DOHH2 (cell line): Measurements from ENCODE around the gene BLOC1S4.

Experiments used
- H3F3A ChIP-seq: fragments of 200-600 bp; sonication (generic), shearing (Covaris generic); 2 replicates; pipeline ENCODE4 v1.6.0; 2016; ENCODE audit warnings: antibody characterized with exemption, mild to moderate bottlenecking; ENCODE audit not compliant: control insufficient read depth, insufficient read depth
- H3K27ac ChIP-seq: fragments of 200-600 bp; sonication (generic); 2 replicates; pipeline ENCODE4 v1.5.1; 2014; ENCODE audit warnings: low read depth, mild to moderate bottlenecking, low read length, moderate library complexity
- H3K27me3 ChIP-seq: fragments of 200-600 bp; sonication (generic); 2 replicates; pipeline ENCODE4 v1.6.1; 2014; ENCODE audit warnings: mild to moderate bottlenecking, low read length, mixed read lengths; ENCODE audit not compliant: control insufficient read depth
- H3K36me3 ChIP-seq: fragments of 200-600 bp; sonication (generic); 2 replicates; pipeline ENCODE4 v1.6.1; 2014; ENCODE audit warnings: mild to moderate bottlenecking, low read length, moderate library complexity, mixed read lengths; ENCODE audit not compliant: control insufficient read depth
- H3K4me1 ChIP-seq: fragments of 200-600 bp; sonication (generic); 2 replicates; pipeline ENCODE4 v1.6.1; 2014; ENCODE audit warnings: mild to moderate bottlenecking, low read length, mixed read lengths; ENCODE audit not compliant: control insufficient read depth
- H3K4me2 ChIP-seq: fragments of 200-600 bp; sonication (generic); 2 replicates; pipeline ENCODE4 v1.6.0; 2014; ENCODE audit warnings: mild to moderate bottlenecking, low read length, moderate library complexity
- H3K4me3 ChIP-seq: fragments of 200-600 bp; sonication (generic); 2 replicates; pipeline ENCODE4 v1.5.1; 2014; ENCODE audit warnings: mild to moderate bottlenecking, low read length, mixed read lengths
- H3K79me2 ChIP-seq: fragments of 200-600 bp; sonication (generic); 2 replicates; pipeline ENCODE4 v1.6.1; 2014; ENCODE audit warnings: mild to moderate bottlenecking, low read length, mixed read lengths; ENCODE audit not compliant: control insufficient read depth
- H3K9me2 ChIP-seq: fragments of 200-600 bp; sonication (generic); replicated peaks from 2 replicates; pipeline ENCODE4 v1.6.1; 2014; ENCODE audit warnings: mild to moderate bottlenecking, low read length, mixed read lengths; ENCODE audit not compliant: control insufficient read depth
- H3K9me3 ChIP-seq: fragments of 200-600 bp; sonication (generic); 2 replicates; pipeline ENCODE4 v1.6.1; 2014; ENCODE audit warnings: antibody characterized with exemption, low read length, mixed read lengths; ENCODE audit not compliant: control insufficient read depth, insufficient read depth
- H4K20me1 ChIP-seq: fragments of 200-600 bp; sonication (generic); 2 replicates; pipeline ENCODE4 v1.6.0; 2014; ENCODE audit warnings: low read depth, mild to moderate bottlenecking, antibody characterized with exemption, low read length, moderate library complexity; ENCODE audit not compliant: control insufficient read depth, insufficient read depth
- EZH2phosphoT487 ChIP-seq: fragments of 200-600 bp; sonication (generic); IDR thresholded peaks from 2 replicates; pipeline ENCODE4 v1.6.1; 2017; ENCODE audit warnings: borderline replicate concordance, mild to moderate bottlenecking, antibody characterized with exemption, low read length, moderate library complexity, mixed read lengths
- TF ChIP-seq, protein P1 (sequence below): fragments of 200-600 bp; sonication (generic); IDR thresholded peaks from one replicate; pipeline ENCODE4 v1.5.1; 2014; ENCODE audit warnings: antibody characterized with exemption, mild to moderate bottlenecking, low read depth, low read length; ENCODE audit not compliant: poor library complexity, severe bottlenecking

Gene BLOC1S4

DNA sequence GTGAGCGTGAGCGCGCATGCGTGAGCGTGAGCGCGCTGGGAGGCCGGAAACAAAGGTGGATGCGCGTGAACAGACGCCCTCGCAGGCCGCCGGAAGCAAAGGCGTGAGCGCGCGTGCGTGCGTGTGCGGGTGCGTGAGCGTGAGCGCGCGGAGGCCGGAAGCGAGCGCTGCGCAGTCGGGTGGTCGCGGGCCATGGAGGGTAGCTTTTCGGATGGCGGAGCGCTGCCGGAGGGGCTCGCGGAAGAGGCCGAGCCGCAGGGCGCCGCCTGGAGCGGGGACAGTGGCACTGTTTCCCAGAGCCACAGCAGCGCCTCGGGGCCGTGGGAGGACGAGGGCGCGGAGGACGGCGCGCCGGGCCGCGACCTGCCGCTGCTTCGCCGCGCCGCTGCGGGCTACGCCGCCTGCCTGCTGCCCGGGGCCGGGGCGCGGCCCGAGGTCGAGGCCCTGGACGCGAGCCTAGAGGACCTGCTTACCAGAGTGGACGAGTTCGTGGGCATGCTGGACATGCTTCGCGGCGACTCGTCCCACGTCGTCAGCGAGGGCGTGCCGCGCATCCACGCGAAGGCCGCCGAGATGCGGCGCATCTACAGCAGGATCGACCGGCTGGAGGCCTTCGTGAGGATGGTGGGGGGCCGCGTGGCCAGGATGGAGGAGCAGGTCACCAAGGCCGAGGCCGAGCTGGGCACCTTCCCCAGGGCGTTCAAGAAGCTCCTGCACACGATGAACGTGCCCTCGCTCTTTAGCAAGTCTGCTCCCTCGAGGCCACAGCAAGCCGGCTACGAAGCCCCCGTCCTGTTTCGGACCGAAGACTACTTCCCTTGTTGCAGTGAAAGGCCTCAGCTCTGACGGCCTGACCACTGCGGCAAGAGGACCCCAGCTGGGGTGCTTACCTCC, at the start of gene BLOC1S4:
TSS of gene BLOC1S4 (plus strand) at position 157 of the 894 bp plus-strand sequence. CDS start at position 193, 36 bp downstream.
- H3K9me2 ChIP-seq, result no peaks in the 10 kb centered on the region
- TF ChIP-seq EZH2phosphoT487, result no peak
- TF ChIP-seq, protein P1, sequence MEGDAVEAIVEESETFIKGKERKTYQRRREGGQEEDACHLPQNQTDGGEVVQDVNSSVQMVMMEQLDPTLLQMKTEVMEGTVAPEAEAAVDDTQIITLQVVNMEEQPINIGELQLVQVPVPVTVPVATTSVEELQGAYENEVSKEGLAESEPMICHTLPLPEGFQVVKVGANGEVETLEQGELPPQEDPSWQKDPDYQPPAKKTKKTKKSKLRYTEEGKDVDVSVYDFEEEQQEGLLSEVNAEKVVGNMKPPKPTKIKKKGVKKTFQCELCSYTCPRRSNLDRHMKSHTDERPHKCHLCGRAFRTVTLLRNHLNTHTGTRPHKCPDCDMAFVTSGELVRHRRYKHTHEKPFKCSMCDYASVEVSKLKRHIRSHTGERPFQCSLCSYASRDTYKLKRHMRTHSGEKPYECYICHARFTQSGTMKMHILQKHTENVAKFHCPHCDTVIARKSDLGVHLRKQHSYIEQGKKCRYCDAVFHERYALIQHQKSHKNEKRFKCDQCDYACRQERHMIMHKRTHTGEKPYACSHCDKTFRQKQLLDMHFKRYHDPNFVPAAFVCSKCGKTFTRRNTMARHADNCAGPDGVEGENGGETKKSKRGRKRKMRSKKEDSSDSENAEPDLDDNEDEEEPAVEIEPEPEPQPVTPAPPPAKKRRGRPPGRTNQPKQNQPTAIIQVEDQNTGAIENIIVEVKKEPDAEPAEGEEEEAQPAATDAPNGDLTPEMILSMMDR, result no peak
- H3K27ac ChIP-seq, result peak within 1 kb of the TSS; percentile 56
- peaks cover 31% of the 10 kb centered on the region for H3K79me2 ChIP-seq
- peaks cover 27% of the 10 kb centered on the region for H3K4me1 ChIP-seq
- no peaks in the 10 kb centered on the region for H3K27me3 ChIP-seq
- no peaks in the 10 kb centered on the region for H3K9me3 ChIP-seq
- peak within 1 kb of the TSS; percentile 78 for H3K4me2 ChIP-seq
- H3K36me3 ChIP-seq, result peaks cover 17% of the 10 kb centered on the region
- H4K20me1 ChIP-seq, result peaks cover 8% of the 10 kb centered on the region; the same call in 1 of the 2 replicates
- peak within 1 kb of the TSS; percentile 86 for H3K4me3 ChIP-seq
- H3F3A ChIP-seq, result peaks cover 3% of the 10 kb centered on the region; the same call in 1 of the 2 replicates

- Histone ChIP-seq H3F3A (no peaks in the 10 kb centered on the region), H3K9me2 (no peaks in the 10 kb centered on the region), H3K36me3 (no peaks in the 10 kb centered on the region), H4K20me1 (no peaks in the 10 kb centered on the region), H3K4me2 (no peak overlapping the region), H3K79me2 (no peaks in the 10 kb centered on the region), H3K27ac (no peak overlapping the region), H3K4me3 (no peak overlapping the region), H3K4me1 (peaks cover 3% of the 10 kb centered on the region), H3K27me3 (peaks cover under 1% of the 10 kb centered on the region; the same call in 1 of the 2 replicates), H3K9me3 (no peaks in the 10 kb centered on the region)
- no peak for TF ChIP-seq EZH2phosphoT487
- TF ChIP-seq, protein P1, result no peak
Observed at GRCh38 chr4:6668391-6668790, 47.6 kb upstream of the BLOC1S4 start.

DNA sequence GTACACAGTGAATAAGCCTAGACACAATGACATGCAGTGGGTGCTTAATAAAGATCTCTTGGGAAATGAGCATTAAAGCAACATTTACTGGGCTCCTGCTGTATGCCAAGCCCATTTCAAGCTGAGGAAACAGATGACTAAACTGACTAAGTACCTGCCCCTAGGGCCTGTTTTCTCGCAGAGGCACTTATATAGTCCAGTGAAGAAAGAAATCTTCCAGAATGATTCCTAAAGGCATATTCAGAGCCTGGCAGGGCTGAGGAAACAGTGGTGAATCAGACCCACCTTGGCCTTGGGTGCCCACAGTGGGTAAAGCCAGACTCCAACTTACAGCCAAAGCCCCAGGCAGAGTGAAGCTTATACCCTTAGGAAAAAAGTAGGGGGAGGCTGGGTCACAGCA, 44.3 kb upstream of the BLOC1S4 start:
- Histone ChIP-seq H3K9me3 (no peaks in the 10 kb centered on the region), H3F3A (no peaks in the 10 kb centered on the region), H3K4me3 (no peak overlapping the region)

More for the DNA sequence above, 44.3 kb upstream of the BLOC1S4 start:
- Histone ChIP-seq H4K20me1 (peaks cover 14% of the 10 kb centered on the region; the same call in 1 of the 2 replicates), H3K9me2 (no peaks in the 10 kb centered on the region), H3K4me1 (peaks cover 33% of the 10 kb centered on the region), H3K36me3 (peaks cover 19% of the 10 kb centered on the region), H3K4me2 (no peak overlapping the region), H3K79me2 (peaks cover 28% of the 10 kb centered on the region), H3K27me3 (no peaks in the 10 kb centered on the region), H3K27ac (no peak overlapping the region)
- TF ChIP-seq EZH2phosphoT487, result no peak
- TF ChIP-seq, protein P1, result no peak
